GM11168 (cell line): Measurements from ENCODE around the gene GULP1.
"Not testable (repeated sequence)": the region's sequence is repeated elsewhere in the genome, so short reads cannot be mapped to it uniquely, and the experiment has no call there.

ENCODE experiments used
- in situ Hi-C: fragments of 300-500 bp; cut with MboI; formaldehyde crosslinking; loops from one replicate; pipeline ENCODE4 v1.12.0; 2022; ENCODE audit warnings: low sequenced_read_pairs; ENCODE audit not compliant: unreplicated experiment

The GULP1 gene

GRCh38 chr2:188292348-188293239, 920 bp downstream of the GULP1 start:
- in situ Hi-C loops: no loop called here

- in situ Hi-C loops: no loop called here
These were observed 2.1 kb downstream of the GULP1 start for GRCh38 chr2:188293601-188294351.

- in situ Hi-C loops: no loop called here
These were observed 2.8 kb downstream of the GULP1 start for GRCh38 chr2:188294352-188294926.

- in situ Hi-C loops: no loop called here
These were observed 3.5 kb downstream of the GULP1 start for GRCh38 chr2:188295067-188295685.

- in situ Hi-C loops: no loop called here
These were observed 6.3 kb downstream of the GULP1 start for GRCh38 chr2:188297978-188298377.

DNA sequence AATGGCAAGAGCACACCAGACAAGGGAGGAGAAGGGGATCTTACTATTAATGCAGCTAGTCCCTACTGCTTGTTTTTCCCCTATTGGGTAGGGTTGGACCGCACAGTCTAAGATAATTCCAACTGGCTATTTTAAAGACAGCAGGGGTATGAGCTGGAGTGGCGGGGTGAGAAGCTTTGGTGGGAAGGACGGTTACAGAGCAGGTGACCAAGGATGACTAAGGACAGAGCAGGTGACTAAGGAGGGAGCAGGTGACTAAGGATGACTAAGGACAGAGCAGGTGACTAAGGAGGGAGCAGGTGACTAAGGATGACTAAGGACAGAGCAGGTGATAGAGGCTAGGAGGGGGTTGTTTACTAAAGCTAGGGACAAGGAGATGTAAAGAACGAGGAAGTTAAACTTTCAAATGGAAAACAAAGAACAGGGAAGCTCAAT, 7.3 kb downstream of the GULP1 start:
- in situ Hi-C loops: not testable (repeated sequence)

GRCh38 chr2:188303363-188304031, 11.8 kb downstream of the GULP1 start:
- in situ Hi-C loops: no loop called here

GRCh38 chr2:188305271-188305670, 13.6 kb downstream of the GULP1 start:
- in situ Hi-C loops: no loop called here

- in situ Hi-C loops: no loop called here
These were observed 14.6 kb downstream of the GULP1 start for GRCh38 chr2:188306271-188306670.

GRCh38 chr2:188307850-188308283, 16.2 kb downstream of the GULP1 start:
- in situ Hi-C loops: no loop called here

DNA sequence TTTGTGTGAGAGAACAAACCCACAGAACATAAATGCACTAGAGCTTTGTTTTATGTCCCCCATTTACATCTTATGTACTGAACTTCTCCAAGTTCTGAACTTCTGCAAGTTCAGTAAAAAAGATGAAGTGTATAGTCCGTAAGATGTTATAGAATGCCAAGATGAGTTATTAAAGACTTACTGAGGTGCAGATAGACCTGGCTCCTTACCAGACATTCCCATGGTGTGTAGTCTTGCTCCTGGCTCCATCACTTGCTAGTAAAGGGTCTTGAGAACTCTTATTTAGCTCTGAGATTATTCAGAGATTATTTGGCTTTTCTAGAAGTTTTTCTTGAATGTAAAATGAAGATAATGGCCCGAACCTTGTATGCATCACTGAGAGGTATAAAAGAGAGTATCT, 16.8 kb downstream of the GULP1 start:
- in situ Hi-C loops: no loop called here

- in situ Hi-C loops: no loop called here
These were observed 17.7 kb downstream of the GULP1 start for GRCh38 chr2:188309364-188309763.

DNA sequence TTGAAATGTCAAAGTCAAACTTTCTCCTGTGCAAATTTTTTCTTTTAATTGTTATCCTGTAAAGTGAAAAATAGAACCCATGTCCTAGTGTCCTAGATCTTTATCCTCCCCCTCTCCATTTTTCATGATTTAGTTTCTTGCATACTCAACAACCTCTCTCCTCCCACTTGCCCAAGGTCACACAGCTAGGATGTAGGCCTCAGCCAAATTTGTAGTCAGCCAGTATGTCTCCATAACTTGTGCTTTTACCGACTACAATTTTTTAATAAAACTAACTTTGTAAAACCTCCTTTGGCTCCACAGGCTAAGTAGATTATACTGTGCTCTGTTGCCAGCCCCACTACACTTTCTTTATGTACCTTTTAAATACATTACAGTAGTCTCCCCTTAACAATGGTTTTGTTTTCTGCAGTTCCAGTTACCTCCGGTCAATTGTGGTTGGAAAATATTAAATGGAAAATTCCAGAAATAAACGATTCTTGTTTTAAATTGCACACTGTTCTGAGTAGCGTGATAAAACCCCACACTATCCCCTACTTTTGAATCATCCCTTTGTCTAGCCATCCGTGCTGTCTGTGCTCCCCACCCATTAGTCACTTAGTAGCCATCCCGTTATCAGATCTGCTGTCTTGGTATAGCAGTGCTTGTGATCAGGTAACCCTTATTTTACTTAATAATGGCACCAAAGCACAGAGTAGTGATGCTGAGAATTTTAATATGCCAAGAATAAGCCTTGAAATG, 22.8 kb downstream of the GULP1 start:
- in situ Hi-C loops: no loop called here

GRCh38 chr2:188315750-188316149, 24.1 kb downstream of the GULP1 start:
- in situ Hi-C loops: no loop called here

GRCh38 chr2:188316342-188316741, 24.7 kb downstream of the GULP1 start:
- in situ Hi-C loops: no loop called here

DNA sequence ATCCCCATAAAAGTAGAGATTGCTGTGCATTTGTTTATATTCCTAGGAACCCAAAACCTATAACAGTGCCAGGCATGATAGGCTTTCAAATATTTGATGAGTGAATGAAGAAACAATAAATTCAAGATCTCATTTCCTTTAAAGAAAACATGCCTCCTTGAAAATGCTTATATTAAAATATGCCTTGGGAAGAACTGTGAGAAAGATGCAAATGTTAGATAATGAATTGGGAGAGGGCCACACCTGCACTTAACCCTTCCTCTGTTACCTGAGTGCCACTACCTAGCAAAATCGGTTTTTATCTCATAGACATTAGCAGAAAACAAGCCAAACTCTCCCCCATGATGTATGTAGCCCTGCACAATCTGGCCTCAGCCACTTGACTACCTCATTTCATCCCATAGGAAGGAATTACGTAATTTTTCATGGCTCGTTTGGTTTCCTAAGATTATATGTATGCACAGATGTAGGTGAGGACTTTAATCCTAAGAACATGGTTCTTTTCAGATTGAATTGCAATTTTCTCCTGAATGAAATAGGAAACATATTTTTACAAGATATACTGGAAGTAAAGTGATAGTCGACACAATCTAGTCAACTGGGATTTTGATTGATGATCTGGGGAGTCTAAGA, 25.2 kb downstream of the GULP1 start:
- in situ Hi-C loops: no loop called here

DNA sequence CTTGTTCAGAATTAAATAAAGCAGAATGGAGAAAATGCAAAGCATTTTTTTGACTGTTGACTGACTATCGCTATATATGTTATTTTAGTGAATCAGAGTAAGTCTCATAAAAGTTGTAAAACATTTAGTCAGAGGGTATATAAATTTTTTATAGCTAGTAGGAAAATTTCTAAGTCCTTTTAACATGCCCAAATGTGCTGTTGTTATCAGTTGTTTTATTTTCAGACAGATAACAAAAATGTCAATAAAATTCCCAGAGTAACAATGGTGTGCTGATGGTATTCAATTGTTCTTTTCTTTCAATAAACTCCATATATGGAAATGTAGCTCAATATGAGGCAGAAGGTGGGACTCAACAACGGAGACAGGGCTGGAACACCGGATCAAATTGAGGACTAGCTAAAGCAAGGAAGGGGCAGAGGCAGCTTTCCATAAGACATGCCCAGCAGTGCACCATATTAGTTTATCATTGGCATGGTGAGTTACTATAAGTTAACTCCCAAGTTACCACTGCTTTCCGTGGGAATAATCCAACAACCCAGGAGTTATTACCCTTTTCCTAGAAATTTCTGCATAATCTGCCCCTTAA, 26.6 kb downstream of the GULP1 start:
- in situ Hi-C loops: no loop called here

- in situ Hi-C loops: no loop called here
These were observed 28.2 kb downstream of the GULP1 start for GRCh38 chr2:188319838-188320237.

DNA sequence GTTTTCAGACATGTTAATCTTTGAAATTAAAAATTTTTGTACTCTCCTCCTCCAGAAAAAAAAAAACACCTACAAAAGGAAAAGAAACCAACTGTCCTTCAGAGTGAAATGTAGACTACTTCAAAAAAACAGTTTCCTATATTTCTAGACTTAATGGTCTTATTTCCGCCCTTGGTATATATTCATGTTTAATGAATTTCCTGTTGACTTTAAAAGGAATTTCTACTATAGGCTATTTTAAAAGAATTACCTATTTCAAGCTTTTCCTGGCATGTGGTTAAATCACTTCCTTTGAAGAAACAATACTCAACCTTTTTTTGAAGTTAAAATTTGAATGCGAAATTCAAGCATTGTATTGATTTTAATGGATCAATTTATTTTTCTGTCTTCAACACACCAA, 29.2 kb downstream of the GULP1 start:
- in situ Hi-C loops: no loop called here
